ENCODE data around the gene PRORP. TPM values are rescaled to one million over a fixed set of nuclear protein-coding genes. Genes with fewer than 3 reads are reported as not detected.

The PRORP gene
- polyA plus RNA-seq, 2 of the 4 experiments (the other 2 are of a cell fraction) = 29.2 to 38.8 TPM

DNA sequence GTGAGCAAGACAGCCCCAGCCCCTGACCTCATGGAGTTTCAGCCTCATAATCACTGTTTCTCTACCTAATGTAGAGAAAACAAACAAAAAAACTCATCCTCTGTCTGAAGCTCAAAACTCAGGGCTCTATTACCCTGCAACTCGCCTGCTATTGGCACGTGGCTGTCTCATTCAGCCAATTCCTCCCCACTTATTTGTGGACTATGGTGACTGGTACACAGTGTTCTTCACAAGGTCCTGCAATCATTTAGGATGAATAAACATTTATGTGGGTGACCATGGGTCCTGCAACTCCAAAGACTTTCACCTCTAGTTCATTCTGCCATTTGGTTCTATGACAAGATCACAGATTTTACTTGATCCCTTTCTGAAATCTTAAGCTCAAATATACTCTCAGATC, 5.2 kb upstream of the PRORP start:
- DNase-seq (ENCODE audit: low read depth in 1 of 2, low spot score in 1 of 2) (no peak), FAIRE-seq (no peak), ATAC-seq (no peak)
- Histone ChIP-seq H3K9me3 (peaks cover 3% of the 10 kb centered on the region), H3K4me1 (peaks cover 8% of the 10 kb centered on the region; the same call in 1 of the 3 replicates), H3K4me2 (no peak overlapping the region), H3K27ac (no peak overlapping the region), H3K4me3 (no peak overlapping the region)
- TF ChIP-seq HDAC2 (IDR thresholded peaks at IDR 0.05) (no peak), JUN (IDR thresholded peaks at IDR 0.05) (no peak), RARB (CRISPR knock-in tag; IDR thresholded peaks at IDR 0.05) (no peak), HOXB5 (CRISPR knock-in tag; IDR thresholded peaks at IDR 0.05) (no peak), NPAS2 (CRISPR knock-in tag; IDR thresholded peaks at IDR 0.05; ENCODE audit: borderline replicate concordance) (no peak), NR3C1 (IDR thresholded peaks at IDR 0.05) (no peak), MAFK (IDR thresholded peaks at IDR 0.05; ENCODE audit: partially characterized antibody) (no peak), POLR2A (IDR thresholded peaks at IDR 0.05; ENCODE audit: low read length) (no peak), FOSB (CRISPR knock-in tag; IDR thresholded peaks at IDR 0.05) (no peak), CTCF (IDR thresholded peaks at IDR 0.05) (no peak), HOXB13 (CRISPR knock-in tag; IDR thresholded peaks at IDR 0.05; ENCODE audit: low read depth) (no peak), MYC (IDR thresholded peaks at IDR 0.05; ENCODE audit: borderline replicate concordance, low read length) (no peak), TFCP2L1 (CRISPR knock-in tag; IDR thresholded peaks at IDR 0.05) (no peak), ZNF302 (CRISPR knock-in tag; IDR thresholded peaks at IDR 0.05) (no peak), RFX5 (IDR thresholded peaks at IDR 0.05) (no peak), HOXA7 (CRISPR knock-in tag; IDR thresholded peaks at IDR 0.05) (no peak), SREBF2 (IDR thresholded peaks at IDR 0.05) (no peak)
- TF ChIP-seq, protein P1, sequence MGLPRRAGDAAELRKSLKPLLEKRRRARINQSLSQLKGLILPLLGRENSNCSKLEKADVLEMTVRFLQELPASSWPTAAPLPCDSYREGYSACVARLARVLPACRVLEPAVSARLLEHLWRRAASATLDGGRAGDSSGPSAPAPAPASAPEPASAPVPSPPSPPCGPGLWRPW (IDR thresholded peaks at IDR 0.05) = no peak
- TF ChIP-seq, protein P2, sequence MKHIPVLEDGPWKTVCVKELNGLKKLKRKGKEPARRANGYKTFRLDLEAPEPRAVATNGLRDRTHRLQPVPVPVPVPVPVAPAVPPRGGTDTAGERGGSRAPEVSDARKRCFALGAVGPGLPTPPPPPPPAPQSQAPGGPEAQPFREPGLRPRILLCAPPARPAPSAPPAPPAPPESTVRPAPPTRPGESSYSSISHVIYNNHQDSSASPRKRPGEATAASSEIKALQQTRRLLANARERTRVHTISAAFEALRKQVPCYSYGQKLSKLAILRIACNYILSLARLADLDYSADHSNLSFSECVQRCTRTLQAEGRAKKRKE (CRISPR knock-in tag; IDR thresholded peaks at IDR 0.05; ENCODE audit: low read depth) = no peak
- WGBS (ENCODE audit: missing lambda C conversion rate) = 91% methylated on average over 2 of the region's 2 CpGs
- ChIA-PET CTCF (interaction anchor here (0.9 kb wide), 1 partner anchor 80 kb away, joined by 3 read pairs; no protein-coding TSS in a partner anchor), POLR2A (no interaction called here)

DNA sequence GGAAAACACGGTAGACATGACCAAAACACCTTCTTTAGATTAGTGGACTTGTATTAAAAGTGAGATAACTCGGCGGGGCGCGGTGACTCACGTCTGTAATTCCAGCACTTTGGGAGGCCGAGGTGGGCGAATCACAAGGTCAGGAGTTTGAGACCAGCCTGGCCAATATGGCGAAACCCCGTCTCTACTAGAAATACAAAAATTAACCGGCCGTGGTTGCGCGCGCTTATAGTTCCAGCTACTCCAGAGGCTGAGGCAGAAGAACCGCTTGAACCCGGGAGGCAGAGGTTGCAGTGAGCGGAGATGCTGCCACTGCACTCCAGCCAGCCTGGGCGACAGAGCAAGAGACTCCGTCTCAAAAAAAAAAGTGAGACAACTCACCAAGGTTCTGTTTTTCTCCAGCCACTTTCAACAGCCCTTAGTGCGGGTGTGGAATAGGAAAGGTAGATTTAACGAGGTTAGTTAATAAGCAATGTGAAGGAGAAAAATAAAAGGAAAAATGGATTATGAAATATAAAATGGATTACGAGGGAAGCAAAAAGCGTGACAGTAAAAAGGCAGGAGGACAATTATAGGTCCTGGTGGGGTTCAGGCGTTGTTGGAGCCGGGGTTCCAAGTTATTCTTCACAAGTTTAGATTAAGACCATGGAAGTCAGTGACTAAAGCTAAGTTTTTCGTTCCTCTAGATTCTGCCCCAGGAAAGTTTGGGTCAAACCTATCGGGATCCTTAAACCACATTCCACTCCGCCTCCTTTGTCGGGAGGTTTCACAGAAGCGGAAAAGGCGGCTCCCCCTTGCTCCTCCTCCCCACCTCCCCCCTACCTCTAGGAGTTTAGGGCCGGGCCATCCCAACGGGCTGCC, 1.1 kb upstream of the PRORP start:
- POLR2A ChIA-PET = interaction anchor here (0.5 to 3.0 kb wide), 17 partner anchors 10 to 616 kb away, joined by 3 to 22 read pairs (median 4); partner anchors contain the start of genes FAM177A1, NFKBIA, PSMA6 and SRP54
- Histone ChIP-seq H3K9me3 (no peaks in the 10 kb centered on the region), H3K27ac (peak overlapping the region; percentile 97 to 99), H3K4me3 (peak overlapping the region; percentile 90), H3K4me2 (peak overlapping the region; percentile 78), H3K4me1 (peaks cover 11% of the 10 kb centered on the region; the same call in 1 of the 3 replicates)
- no peak for FAIRE-seq
- 3% methylated on average over 31 of the region's 34 CpGs for WGBS (ENCODE audit: missing lambda C conversion rate)
- ATAC-seq = peak in 1 of 2 experiments; percentile 91; a peak in 2 of 6 replicates
- DNase-seq (ENCODE audit: low read depth in 1 of 2, low spot score in 1 of 2) = peak in 1 of 2 experiments; percentile 93
- CTCF ChIA-PET = interaction anchor here (0.5 to 2.2 kb wide), 2 partner anchors 75 to 182 kb away, joined by 3 to 4 read pairs; partner anchors contain the start of gene FAM177A1
- TF ChIP-seq RARB (CRISPR knock-in tag; IDR thresholded peaks at IDR 0.05) (no peak), RAD21 (conservative IDR thresholded peaks at IDR 0.05 in 1 of 2, IDR thresholded peaks at IDR 0.05 in 1 of 2) (no peak), ZC3H11A (IDR thresholded peaks at IDR 0.05) (no peak), KDM1A (IDR thresholded peaks at IDR 0.05; ENCODE audit: low read depth) (no peak), CEBPB (IDR thresholded peaks at IDR 0.05) (peak in 1 of 2 experiments; percentile 6; a peak in 1 of 4 replicates), POLR2A (IDR thresholded peaks at IDR 0.05; ENCODE audit: low read length) (no peak; the same call in 1 of the 2 replicates), CBX2 (IDR thresholded peaks at IDR 0.05; ENCODE audit: borderline replicate concordance, low read depth) (no peak), GATA3 (IDR thresholded peaks at IDR 0.05; ENCODE audit: borderline replicate concordance) (no peak), MYC (IDR thresholded peaks at IDR 0.05; ENCODE audit: borderline replicate concordance, low read length) (no peak), NR3C1 (IDR thresholded peaks at IDR 0.05) (no peak), FOSL2 (IDR thresholded peaks at IDR 0.05) (no peak), FOSL2 (CRISPR knock-in tag; IDR thresholded peaks at IDR 0.05) (peak; percentile 60)
- TF ChIP-seq, protein P3, sequence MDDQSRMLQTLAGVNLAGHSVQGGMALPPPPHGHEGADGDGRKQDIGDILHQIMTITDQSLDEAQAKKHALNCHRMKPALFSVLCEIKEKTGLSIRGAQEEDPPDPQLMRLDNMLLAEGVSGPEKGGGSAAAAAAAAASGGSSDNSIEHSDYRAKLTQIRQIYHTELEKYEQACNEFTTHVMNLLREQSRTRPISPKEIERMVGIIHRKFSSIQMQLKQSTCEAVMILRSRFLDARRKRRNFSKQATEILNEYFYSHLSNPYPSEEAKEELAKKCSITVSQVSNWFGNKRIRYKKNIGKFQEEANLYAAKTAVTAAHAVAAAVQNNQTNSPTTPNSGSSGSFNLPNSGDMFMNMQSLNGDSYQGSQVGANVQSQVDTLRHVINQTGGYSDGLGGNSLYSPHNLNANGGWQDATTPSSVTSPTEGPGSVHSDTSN (IDR thresholded peaks at IDR 0.05) = 0 out of 2 replicates have a peak, but pooled peaks have one; percentile 21
- TF ChIP-seq, protein P4, sequence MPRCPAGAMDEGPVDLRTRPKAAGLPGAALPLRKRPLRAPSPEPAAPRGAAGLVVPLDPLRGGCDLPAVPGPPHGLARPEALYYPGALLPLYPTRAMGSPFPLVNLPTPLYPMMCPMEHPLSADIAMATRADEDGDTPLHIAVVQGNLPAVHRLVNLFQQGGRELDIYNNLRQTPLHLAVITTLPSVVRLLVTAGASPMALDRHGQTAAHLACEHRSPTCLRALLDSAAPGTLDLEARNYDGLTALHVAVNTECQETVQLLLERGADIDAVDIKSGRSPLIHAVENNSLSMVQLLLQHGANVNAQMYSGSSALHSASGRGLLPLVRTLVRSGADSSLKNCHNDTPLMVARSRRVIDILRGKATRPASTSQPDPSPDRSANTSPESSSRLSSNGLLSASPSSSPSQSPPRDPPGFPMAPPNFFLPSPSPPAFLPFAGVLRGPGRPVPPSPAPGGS (IDR thresholded peaks at IDR 0.05) = 0 out of 3 replicates have a peak, but pooled peaks have one; percentile 47
- TF ChIP-seq, protein P2 (CRISPR knock-in tag; IDR thresholded peaks at IDR 0.05; ENCODE audit: low read depth) = no peak

Measured in A549 (cell line).